Activated T-cell treated with anti-CD3 and anti-CD28 coated beads, Interleukin-2, amount 50 U/mL, for 24 hours (primary cell): ENCODE results near the gene CRADD.

Experiments used
- DNase-seq: peaks from one replicate; pipeline ENCODE4 v3.0.0-alpha.2; 2020
- H3K27ac Mint-ChIP-seq: 2 replicates; pipeline ENCODE4 v1.8.0; 2020; ENCODE audit warnings: mild to moderate bottlenecking, mixed read lengths
- H3K27me3 Mint-ChIP-seq: 2 replicates; pipeline ENCODE4 v1.8.0; 2020; ENCODE audit warnings: mixed read lengths
- H3K36me3 Mint-ChIP-seq: 2 replicates; pipeline ENCODE4 v1.8.0; 2020; ENCODE audit warnings: low read depth, mixed read lengths
- H3K4me1 Mint-ChIP-seq: 2 replicates; pipeline ENCODE4 v1.8.0; 2020; ENCODE audit warnings: low read depth, mixed read lengths
- H3K4me3 Mint-ChIP-seq: 2 replicates; pipeline ENCODE4 v1.8.0; 2020; ENCODE audit warnings: mild to moderate bottlenecking, moderate library complexity, mixed read lengths
- H3K9me3 Mint-ChIP-seq: 2 replicates; pipeline ENCODE4 v1.8.0; 2020; ENCODE audit warnings: mixed read lengths

Gene CRADD

DNA sequence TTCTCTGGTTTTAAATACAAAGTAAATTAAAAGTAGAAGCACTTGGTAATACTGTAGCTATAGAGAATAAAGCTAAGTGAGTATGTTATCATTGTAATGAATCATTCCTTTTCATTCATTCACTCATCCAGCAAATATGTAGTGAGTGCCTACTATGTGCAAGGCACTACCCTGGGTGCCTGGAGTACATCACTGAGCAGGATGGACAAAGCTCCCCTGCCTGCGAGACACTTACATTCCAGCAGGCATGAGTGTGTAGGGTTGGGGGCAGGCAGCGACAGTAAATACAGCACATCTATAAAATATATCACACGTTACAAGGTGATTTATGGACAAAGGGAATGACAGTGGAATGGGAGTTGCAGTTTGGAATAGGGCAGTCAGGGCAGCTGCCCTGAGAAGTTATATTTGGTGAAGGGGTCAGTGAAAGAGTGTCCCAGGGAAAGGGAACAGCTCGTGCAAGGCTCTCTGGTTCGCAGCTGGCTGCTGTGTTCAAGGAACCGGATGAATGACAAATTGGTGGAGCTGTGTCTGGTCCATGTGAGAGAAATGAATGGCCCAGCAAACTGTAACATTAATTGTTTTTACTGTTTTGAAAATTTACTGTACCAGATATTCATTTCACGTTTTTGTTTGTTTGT is 159.6 kb downstream of the CRADD start:
- Mint-ChIP-seq H3K4me1 (no peaks in the 10 kb centered on the region), H3K36me3 (peaks cover 8% of the 10 kb centered on the region), H3K27ac (no peak overlapping the region), H3K9me3 (no peaks in the 10 kb centered on the region), H3K4me3 (no peak overlapping the region), H3K27me3 (no peaks in the 10 kb centered on the region)
- no peak for DNase-seq

DNA sequence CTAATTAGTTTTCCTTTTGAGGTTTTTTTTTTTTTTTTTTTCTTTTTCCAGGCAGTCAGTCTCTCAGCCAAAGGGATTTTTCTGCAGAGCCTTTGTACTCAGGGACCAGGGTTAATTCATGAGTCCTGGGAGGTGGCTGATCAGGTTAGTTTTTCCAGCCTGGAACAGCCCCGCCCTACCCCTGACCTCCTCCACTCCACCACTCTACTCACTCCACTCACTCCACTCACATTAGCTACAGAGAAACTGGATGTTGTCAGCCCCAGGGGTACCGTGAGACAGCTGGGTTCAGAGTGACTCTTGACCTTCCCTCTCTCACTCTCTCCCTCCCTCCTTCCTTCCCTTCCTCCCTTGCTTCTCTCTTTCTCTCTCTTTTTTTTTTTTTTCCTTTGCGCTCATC is 161.0 kb downstream of the CRADD start:
- H3K27me3 Mint-ChIP-seq = no peaks in the 10 kb centered on the region
- H3K9me3 Mint-ChIP-seq = no peaks in the 10 kb centered on the region
- no peak for DNase-seq
- no peaks in the 10 kb centered on the region for H3K4me1 Mint-ChIP-seq
- H3K4me3 Mint-ChIP-seq = no peak overlapping the region
- H3K27ac Mint-ChIP-seq = no peak overlapping the region
- H3K36me3 Mint-ChIP-seq = peaks cover 9% of the 10 kb centered on the region

- Mint-ChIP-seq H3K4me1 (no peaks in the 10 kb centered on the region), H3K9me3 (no peaks in the 10 kb centered on the region), H3K4me3 (no peak overlapping the region), H3K27me3 (no peaks in the 10 kb centered on the region), H3K36me3 (peaks cover 9% of the 10 kb centered on the region), H3K27ac (no peak overlapping the region)
- no peak for DNase-seq
Observed at GRCh38 chr12:93839064-93839463, 161.9 kb downstream of the CRADD start.

- Mint-ChIP-seq H3K27ac (no peak overlapping the region), H3K4me3 (no peak overlapping the region), H3K4me1 (no peaks in the 10 kb centered on the region), H3K9me3 (no peaks in the 10 kb centered on the region), H3K27me3 (no peaks in the 10 kb centered on the region), H3K36me3 (peaks cover 9% of the 10 kb centered on the region)
- DNase-seq = no peak
Observed at GRCh38 chr12:93841671-93842070, 164.5 kb downstream of the CRADD start.

GRCh38 chr12:93844164-93844784 is 167.1 kb downstream of the CRADD start:
- no peak for DNase-seq
- peaks cover 14% of the 10 kb centered on the region for H3K36me3 Mint-ChIP-seq
- H3K4me3 Mint-ChIP-seq = no peak overlapping the region
- H3K4me1 Mint-ChIP-seq = peaks cover 19% of the 10 kb centered on the region
- H3K9me3 Mint-ChIP-seq = peaks cover 10% of the 10 kb centered on the region
- H3K27ac Mint-ChIP-seq = no peak overlapping the region
- H3K27me3 Mint-ChIP-seq = no peaks in the 10 kb centered on the region

- Mint-ChIP-seq H3K9me3 (peaks cover 10% of the 10 kb centered on the region), H3K4me1 (peaks cover 31% of the 10 kb centered on the region), H3K36me3 (peaks cover 12% of the 10 kb centered on the region), H3K4me3 (no peak overlapping the region), H3K27ac (no peak overlapping the region), H3K27me3 (no peaks in the 10 kb centered on the region)
- no peak for DNase-seq
Observed at GRCh38 chr12:93846936-93847516, 169.9 kb downstream of the CRADD start.

DNA sequence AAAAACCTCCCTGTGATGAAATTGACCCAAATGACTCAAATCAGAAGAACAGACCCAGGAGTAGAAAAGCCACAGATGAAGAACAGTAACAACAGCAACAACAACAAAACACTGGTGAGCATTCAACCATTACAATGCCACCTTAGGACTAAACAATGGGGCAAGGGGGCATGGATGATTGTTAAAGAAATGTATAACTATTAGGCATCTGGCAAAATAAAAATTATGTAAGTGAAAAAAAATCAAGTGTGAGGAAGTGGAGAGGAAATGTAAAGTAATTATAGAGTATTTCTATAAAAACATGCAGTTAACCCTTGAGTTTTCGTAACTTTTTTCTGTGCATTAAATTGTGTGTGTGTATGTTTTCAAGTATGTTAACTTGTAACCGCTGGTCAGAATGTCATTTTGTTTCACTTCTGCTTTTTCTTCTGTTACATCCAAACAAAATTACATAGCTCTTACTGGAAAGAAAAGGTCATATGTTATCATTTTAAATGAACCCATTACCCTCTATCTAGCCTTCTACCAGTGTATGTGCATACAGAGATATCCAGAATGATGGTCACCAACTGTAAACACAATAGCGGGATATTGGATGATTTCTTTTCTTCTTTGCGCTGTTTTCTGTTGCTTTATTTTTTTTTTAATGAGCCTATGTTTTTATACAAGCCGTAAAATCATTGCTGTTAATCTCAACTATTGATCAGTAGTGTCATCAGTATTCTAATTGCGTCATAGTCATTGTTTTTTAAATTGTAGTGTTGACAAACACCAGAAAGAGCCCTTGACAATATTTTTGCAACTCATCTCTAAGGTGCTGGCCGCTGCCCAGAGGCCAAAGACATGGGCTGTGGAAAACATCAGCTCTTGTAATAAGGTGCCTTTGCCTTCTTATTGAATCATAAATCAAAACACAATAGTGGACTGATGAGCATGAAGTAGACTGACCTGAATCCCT is 170.6 kb downstream of the CRADD start:
- H3K27me3 Mint-ChIP-seq = no peaks in the 10 kb centered on the region
- peaks cover 12% of the 10 kb centered on the region for H3K36me3 Mint-ChIP-seq
- H3K4me3 Mint-ChIP-seq = no peak overlapping the region
- H3K4me1 Mint-ChIP-seq = peaks cover 31% of the 10 kb centered on the region
- H3K9me3 Mint-ChIP-seq = peaks cover 10% of the 10 kb centered on the region
- no peak overlapping the region for H3K27ac Mint-ChIP-seq
- no peak for DNase-seq

DNA sequence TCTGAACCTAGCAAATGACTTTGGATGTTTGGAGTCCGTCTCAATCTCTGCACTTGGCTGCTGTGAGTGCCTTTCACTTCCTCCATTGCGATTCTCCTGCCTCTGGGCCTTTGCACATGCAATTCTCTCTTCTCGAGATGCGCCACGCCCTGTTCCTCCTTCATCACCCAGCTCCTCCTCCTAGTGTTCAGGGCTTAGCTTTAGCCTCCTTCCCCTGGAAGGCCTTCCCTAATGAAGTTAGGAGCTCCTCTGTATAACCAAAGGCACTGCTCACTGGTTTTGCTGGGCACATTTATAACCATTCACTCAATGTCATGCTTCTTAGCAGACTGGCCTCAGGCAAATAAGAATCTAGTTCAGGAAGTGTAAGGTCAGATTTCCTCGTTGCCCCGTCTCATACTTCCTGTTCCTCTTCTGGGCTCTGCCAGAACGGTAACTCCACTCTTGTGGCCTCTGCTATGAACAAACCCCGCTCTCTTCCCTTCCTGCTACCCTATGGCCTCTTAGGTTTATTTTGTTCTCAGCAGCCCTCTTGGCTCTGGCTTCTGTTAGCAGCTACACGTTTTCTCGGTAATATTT is 171.4 kb downstream of the CRADD start:
- peaks cover 31% of the 10 kb centered on the region for H3K4me1 Mint-ChIP-seq
- no peak overlapping the region for H3K4me3 Mint-ChIP-seq
- H3K27me3 Mint-ChIP-seq = no peaks in the 10 kb centered on the region
- peaks cover 12% of the 10 kb centered on the region for H3K36me3 Mint-ChIP-seq
- no peak for DNase-seq
- H3K27ac Mint-ChIP-seq = no peak overlapping the region
- peaks cover 10% of the 10 kb centered on the region for H3K9me3 Mint-ChIP-seq

GRCh38 chr12:93849946-93850345 is 172.8 kb downstream of the CRADD start:
- no peak for DNase-seq
- H3K27me3 Mint-ChIP-seq = no peaks in the 10 kb centered on the region
- H3K36me3 Mint-ChIP-seq = peaks cover 12% of the 10 kb centered on the region
- peaks cover 10% of the 10 kb centered on the region for H3K9me3 Mint-ChIP-seq
- peaks cover 31% of the 10 kb centered on the region for H3K4me1 Mint-ChIP-seq
- no peak overlapping the region for H3K4me3 Mint-ChIP-seq
- H3K27ac Mint-ChIP-seq = no peak overlapping the region

DNA sequence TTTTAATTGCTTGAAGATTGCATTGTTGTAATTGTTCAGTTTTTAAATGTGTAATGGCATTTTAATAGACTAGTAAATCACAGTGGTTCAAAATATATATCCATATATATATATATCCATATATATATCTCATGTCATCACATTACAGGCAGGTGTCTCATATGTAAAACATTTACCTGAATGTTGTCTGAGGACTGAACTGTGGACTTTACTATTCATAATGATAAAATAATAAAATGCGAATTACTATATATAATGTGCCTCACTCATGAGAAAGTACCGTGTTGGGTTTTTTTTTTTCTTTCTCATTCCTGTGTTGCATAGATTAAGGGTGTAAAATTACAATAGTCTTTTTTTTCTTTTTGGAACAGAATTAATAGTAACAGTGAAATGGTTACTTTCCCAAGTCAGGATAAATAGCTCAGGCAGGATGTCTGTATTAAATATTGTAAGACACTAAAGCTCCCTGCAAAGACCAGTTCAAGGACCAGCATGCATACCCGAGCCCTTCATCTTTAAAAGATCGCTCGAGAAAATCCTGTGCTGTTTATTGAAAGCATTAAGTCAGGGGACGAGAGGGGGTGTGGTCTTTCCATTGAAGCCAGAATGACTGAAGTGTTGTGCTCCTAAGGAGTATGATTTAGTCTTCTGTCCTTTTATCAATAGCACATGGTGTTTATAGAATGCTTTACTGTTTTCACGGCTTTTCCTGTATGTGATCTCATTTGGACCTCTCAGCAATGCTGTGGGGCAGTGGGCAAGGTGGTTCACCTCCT is 173.5 kb downstream of the CRADD start:
- H3K27ac Mint-ChIP-seq = no peak overlapping the region
- H3K4me1 Mint-ChIP-seq = peaks cover 31% of the 10 kb centered on the region
- no peaks in the 10 kb centered on the region for H3K27me3 Mint-ChIP-seq
- peaks cover 12% of the 10 kb centered on the region for H3K36me3 Mint-ChIP-seq
- H3K4me3 Mint-ChIP-seq = no peak overlapping the region
- no peak for DNase-seq
- peaks cover 10% of the 10 kb centered on the region for H3K9me3 Mint-ChIP-seq

DNA sequence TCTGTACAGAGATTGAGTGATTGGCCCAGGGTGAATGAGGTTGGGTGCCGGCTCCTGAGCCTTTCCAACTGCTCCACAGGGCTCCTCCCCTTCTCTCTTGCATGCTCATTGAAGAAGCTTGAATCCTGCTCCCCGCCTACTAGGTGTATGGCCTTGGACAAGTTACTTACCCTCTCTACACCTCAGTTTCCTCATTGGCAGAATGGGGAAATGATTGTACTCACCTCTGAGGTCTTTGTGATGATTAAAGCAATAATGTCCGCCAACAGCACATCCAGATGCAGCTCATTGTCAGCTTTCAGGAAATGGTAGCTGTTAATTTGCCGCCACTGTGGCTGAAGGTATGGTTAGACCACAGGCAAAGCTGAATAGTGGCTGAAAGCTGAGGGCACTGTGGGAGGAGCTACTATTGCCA is 174.1 kb downstream of the CRADD start:
- Mint-ChIP-seq H3K36me3 (peaks cover 12% of the 10 kb centered on the region), H3K27me3 (no peaks in the 10 kb centered on the region), H3K27ac (no peak overlapping the region), H3K4me3 (no peak overlapping the region), H3K4me1 (peaks cover 31% of the 10 kb centered on the region), H3K9me3 (peaks cover 10% of the 10 kb centered on the region)
- DNase-seq = no peak

- H3K4me1 Mint-ChIP-seq = peaks cover 28% of the 10 kb centered on the region
- DNase-seq = no peak
- no peaks in the 10 kb centered on the region for H3K27me3 Mint-ChIP-seq
- H3K36me3 Mint-ChIP-seq = peaks cover 12% of the 10 kb centered on the region
- no peak overlapping the region for H3K27ac Mint-ChIP-seq
- H3K4me3 Mint-ChIP-seq = no peak overlapping the region
- H3K9me3 Mint-ChIP-seq = peaks cover 10% of the 10 kb centered on the region
Observed at GRCh38 chr12:93852173-93852591, 175.0 kb downstream of the CRADD start.

GRCh38 chr12:93853698-93854478 is 176.7 kb downstream of the CRADD start:
- Mint-ChIP-seq H3K27ac (no peak overlapping the region), H3K4me1 (peaks cover 13% of the 10 kb centered on the region), H3K36me3 (peaks cover 7% of the 10 kb centered on the region), H3K4me3 (no peak overlapping the region), H3K27me3 (no peaks in the 10 kb centered on the region), H3K9me3 (no peaks in the 10 kb centered on the region)
- DNase-seq = no peak
